Muscle layer of duodenum (tissue), 2 donors: ENCODE measurements around the gene CCSER2.
"Not testable (repeated sequence)": the region's sequence is repeated elsewhere in the genome, so short reads cannot be mapped to it uniquely, and the experiment has no call there.

Experiments
- H3K27ac ChIP-seq: one replicate; pipeline ENCODE4 v1.7.0; 2013; ENCODE audit warnings: mild to moderate bottlenecking, low read length
- H3K27me3 ChIP-seq: one replicate; pipeline ENCODE4 v1.7.0; 2013; ENCODE audit warnings: low read depth, mild to moderate bottlenecking, control low read depth, low read length
- H3K36me3 ChIP-seq, 2 donors: one replicate each; pipeline ENCODE4 v1.7.0; 2013; ENCODE audit warnings: low read length in 2 of 2, control low read depth in 1 of 2, mild to moderate bottlenecking in 1 of 2; ENCODE audit not compliant: insufficient read depth in 2 of 2, control insufficient read depth in 1 of 2
- H3K4me1 ChIP-seq, 2 donors: one replicate each; pipeline ENCODE4 v1.7.0; 2013; ENCODE audit warnings: low read length in 2 of 2, mild to moderate bottlenecking in 2 of 2, control low read depth in 1 of 2, moderate library complexity in 1 of 2; ENCODE audit not compliant: insufficient read depth in 2 of 2, control insufficient read depth in 1 of 2
- H3K4me3 ChIP-seq, 2 donors: one replicate each; pipeline ENCODE4 v1.7.0; 2013; ENCODE audit warnings: low read length in 2 of 2, low read depth in 1 of 2, mild to moderate bottlenecking in 1 of 2
- H3K9me3 ChIP-seq, 2 donors: one replicate each; pipeline ENCODE4 v1.7.0; 2013; ENCODE audit warnings: low read length in 2 of 2, control low read depth in 1 of 2, mild to moderate bottlenecking in 1 of 2; ENCODE audit not compliant: control insufficient read depth in 1 of 2
- donor health status: healthy.

The CCSER2 gene

DNA sequence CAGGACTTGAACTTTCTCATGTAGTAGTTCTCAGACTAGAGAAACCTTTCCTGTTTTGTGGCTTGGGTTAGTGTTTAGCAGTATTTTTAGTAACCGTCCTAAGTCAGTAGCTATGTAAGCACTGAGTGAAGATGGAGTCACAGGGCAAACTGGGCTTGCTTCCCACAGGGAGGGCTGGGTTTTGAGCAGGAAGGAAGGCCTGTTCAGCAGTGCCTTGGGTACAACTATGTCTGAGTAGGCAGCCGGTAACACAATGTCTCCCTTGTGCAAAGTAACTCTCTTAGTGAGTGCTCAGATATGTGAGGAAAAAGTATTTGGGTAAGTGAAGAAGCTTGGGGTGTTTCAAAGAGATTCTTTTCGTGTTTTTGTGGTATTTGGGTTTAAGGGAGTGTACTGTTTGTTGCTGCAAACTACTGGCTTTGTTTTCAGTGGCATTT lies 96.4 kb downstream of the CCSER2 start:
- H3K4me1 ChIP-seq, result peaks cover 0 to 11% of the 10 kb centered on the region in 2 donors

GRCh38 chr10:84427903-84428650 lies 99.7 kb downstream of the CCSER2 start:
- H3K36me3 ChIP-seq, result peaks cover 0 to 4% of the 10 kb centered on the region in 2 donors
- peaks cover 0 to 11% of the 10 kb centered on the region in 2 donors for H3K4me1 ChIP-seq
- no peak overlapping the region for H3K27ac ChIP-seq
- no peak overlapping the region for H3K4me3 ChIP-seq
- H3K27me3 ChIP-seq, result no peaks in the 10 kb centered on the region
- H3K9me3 ChIP-seq, result no peaks in the 10 kb centered on the region

More for the DNA sequence above, 96.4 kb downstream of the CCSER2 start:
- H3K36me3 ChIP-seq, result peaks cover 0 to 4% of the 10 kb centered on the region in 2 donors
- no peaks in the 10 kb centered on the region for H3K27me3 ChIP-seq
- H3K4me3 ChIP-seq, result peak overlapping the region; percentile 32 to 53
- no peaks in the 10 kb centered on the region for H3K9me3 ChIP-seq
- H3K27ac ChIP-seq, result peak overlapping the region; percentile 54

DNA sequence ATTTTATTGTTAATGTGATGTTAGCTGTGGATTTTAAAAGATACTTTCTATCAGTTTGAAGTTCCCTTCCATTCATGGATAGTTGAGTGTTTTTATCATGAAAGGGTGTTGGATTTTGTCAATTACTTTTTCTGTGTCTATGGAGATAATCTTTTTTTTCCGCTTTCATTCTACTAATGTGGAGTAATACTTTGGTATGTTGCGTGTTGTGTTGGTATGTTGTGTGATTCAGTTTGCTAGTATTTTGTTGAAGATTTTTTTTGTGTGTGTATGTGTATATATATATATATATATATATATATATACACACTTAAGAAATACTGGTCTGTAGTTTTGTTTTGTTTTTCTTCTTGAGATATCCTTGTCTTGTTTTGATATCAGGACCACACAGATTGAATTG lies 100.3 kb downstream of the CCSER2 start:
- peaks cover 0 to 11% of the 10 kb centered on the region in 2 donors for H3K4me1 ChIP-seq

GRCh38 chr10:84429926-84430520 lies 101.6 kb downstream of the CCSER2 start:
- Histone ChIP-seq H3K27ac (no peak overlapping the region), H3K27me3 (no peaks in the 10 kb centered on the region), H3K4me3 (no peak overlapping the region), H3K36me3 (peaks cover 0 to 3% of the 10 kb centered on the region in 2 donors), H3K4me1 (peaks cover 0 to 11% of the 10 kb centered on the region in 2 donors), H3K9me3 (no peaks in the 10 kb centered on the region)

More for the DNA sequence above, 100.3 kb downstream of the CCSER2 start:
- no peaks in the 10 kb centered on the region for H3K27me3 ChIP-seq
- no peaks in the 10 kb centered on the region for H3K9me3 ChIP-seq
- H3K4me3 ChIP-seq, result no peak overlapping the region
- no peak overlapping the region for H3K27ac ChIP-seq
- H3K36me3 ChIP-seq, result peaks cover 0 to 4% of the 10 kb centered on the region in 2 donors

GRCh38 chr10:84432891-84433290 lies 104.5 kb downstream of the CCSER2 start:
- Histone ChIP-seq H3K4me1 (peaks cover 0 to 6% of the 10 kb centered on the region in 2 donors), H3K27me3 (no peaks in the 10 kb centered on the region), H3K27ac (no peak overlapping the region), H3K4me3 (no peak overlapping the region), H3K9me3 (no peaks in the 10 kb centered on the region), H3K36me3 (no peaks in the 10 kb centered on the region)

GRCh38 chr10:84440781-84441180 lies 112.4 kb downstream of the CCSER2 start:
- Histone ChIP-seq H3K4me1 (no peaks in the 10 kb centered on the region), H3K36me3 (peaks cover 4 to 9% of the 10 kb centered on the region in 2 donors), H3K27me3 (no peaks in the 10 kb centered on the region), H3K9me3 (no peaks in the 10 kb centered on the region), H3K4me3 (no peak overlapping the region), H3K27ac (no peak overlapping the region)

DNA sequence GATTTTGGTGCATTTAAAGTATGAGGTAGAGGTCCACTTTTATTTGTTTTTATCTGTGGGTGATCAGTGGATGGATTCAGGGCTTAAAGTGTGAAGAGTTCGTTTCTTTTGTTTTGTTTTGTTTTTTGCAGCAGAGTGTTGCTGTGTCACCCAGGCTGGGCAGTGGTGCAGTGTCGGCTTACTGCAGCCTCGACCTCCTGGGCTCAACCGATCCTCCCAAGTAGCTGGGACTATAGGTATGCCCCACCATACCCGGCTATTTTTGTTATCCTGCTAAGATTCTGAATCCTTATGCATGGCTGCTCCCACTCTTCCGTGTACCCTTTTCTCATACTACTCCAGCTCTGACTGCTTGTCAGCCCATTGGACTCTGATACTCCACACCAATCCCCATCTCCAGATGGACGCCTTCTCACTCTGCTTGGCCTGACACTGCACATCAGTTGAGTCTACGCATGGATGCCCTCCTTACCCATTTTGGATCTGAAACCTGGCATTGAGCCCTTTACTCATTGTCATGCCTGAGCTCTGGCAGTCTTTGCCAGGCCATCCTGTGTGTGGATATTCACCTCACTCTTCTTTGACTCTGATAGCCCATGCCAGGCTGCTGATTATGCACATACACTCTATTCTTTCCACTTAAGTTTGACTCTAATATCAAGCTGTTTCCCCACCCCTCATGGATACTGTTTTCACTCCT lies 119.5 kb downstream of the CCSER2 start:
- Histone ChIP-seq H3K36me3 (peaks cover 5 to 6% of the 10 kb centered on the region in 2 donors), H3K27ac (no peak overlapping the region), H3K9me3 (no peaks in the 10 kb centered on the region), H3K27me3 (no peaks in the 10 kb centered on the region), H3K4me1 (no peaks in the 10 kb centered on the region), H3K4me3 (no peak overlapping the region)

DNA sequence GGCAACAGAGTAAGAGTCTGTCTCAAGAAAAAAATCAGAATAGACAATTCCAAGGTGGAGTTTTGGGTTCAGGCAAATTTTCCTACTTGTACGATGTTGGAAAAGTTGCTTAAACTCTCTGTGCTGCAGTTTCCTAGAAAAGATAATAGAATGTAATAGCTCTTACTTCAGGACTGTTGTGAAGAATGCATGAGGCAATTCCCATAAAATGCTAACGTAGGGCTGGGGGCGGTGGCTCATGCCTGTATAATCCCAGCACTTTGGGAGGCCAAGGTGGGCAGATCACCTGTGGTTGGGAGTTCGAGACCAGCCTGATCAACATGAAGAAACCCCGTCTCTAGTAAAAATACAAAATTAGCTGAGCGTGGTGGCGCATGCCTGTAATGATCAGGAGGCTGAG lies 121.0 kb downstream of the CCSER2 start:
- H3K36me3 ChIP-seq, result peaks cover 5 to 11% of the 10 kb centered on the region in 2 donors
- H3K9me3 ChIP-seq, H3K4me1 ChIP-seq, H3K27ac ChIP-seq, H3K4me3 ChIP-seq, H3K27me3 ChIP-seq: not testable (repeated sequence)

GRCh38 chr10:84452003-84452402 lies 123.6 kb downstream of the CCSER2 start:
- Histone ChIP-seq H3K4me3 (no peak overlapping the region), H3K4me1 (no peaks in the 10 kb centered on the region), H3K36me3 (peaks cover 5 to 11% of the 10 kb centered on the region in 2 donors), H3K27me3 (no peaks in the 10 kb centered on the region), H3K9me3 (no peaks in the 10 kb centered on the region), H3K27ac (no peak overlapping the region)

- Histone ChIP-seq H3K27ac (no peak overlapping the region), H3K4me3 (no peak overlapping the region), H3K4me1 (no peaks in the 10 kb centered on the region), H3K27me3 (no peaks in the 10 kb centered on the region), H3K9me3 (no peaks in the 10 kb centered on the region), H3K36me3 (peaks cover under 1 to 6% of the 10 kb centered on the region in 2 donors)
These were observed 124.9 kb downstream of the CCSER2 start for GRCh38 chr10:84453303-84453702.

DNA sequence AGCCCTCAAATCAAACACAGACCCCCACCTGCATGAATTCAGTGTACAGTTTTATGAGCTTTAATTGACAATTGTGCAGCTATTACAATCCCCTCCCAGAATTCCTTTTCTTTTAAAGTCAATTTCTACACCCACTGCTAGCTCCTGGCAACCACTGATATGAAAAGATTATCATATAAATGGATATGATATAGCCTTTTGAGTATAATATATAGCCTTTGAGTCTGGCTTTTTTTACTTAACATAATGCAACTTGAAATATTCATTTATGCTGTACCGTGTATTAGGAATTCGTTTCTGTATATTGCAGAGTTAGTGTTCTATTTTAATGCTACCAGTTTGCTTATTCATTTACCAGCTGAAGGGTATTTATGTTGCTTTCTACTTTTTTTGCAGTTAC lies 127.7 kb downstream of the CCSER2 start:
- H3K36me3 ChIP-seq, result peaks cover 0 to 18% of the 10 kb centered on the region in 2 donors
- H3K9me3 ChIP-seq, result peaks cover 0 to 7% of the 10 kb centered on the region in 2 donors
- no peaks in the 10 kb centered on the region for H3K4me1 ChIP-seq
- H3K27me3 ChIP-seq, result no peaks in the 10 kb centered on the region
- no peak overlapping the region for H3K4me3 ChIP-seq
- no peak overlapping the region for H3K27ac ChIP-seq
